ENCODE measurements around the gene PTPRE. TPM values are rescaled to one million over a fixed set of nuclear protein-coding genes. Genes with fewer than 3 reads are reported as not detected.
A peak's percentile ranks its signal among the peaks of the same experiment; 100 is the strongest.
"Not testable (repeated sequence)": the region's sequence is repeated elsewhere in the genome, so short reads cannot be mapped to it uniquely, and the experiment has no call there.

The PTPRE gene
- total RNA-seq, 1 experiment from 2014 or later = 2.6 TPM

- no peak for DNase-seq (ENCODE audit: low read depth)
These were observed 166.2 kb downstream of the PTPRE start for GRCh38 chr10:128072941-128073645.

- DNase-seq (ENCODE audit: low read depth) = no peak
These were observed 167.0 kb downstream of the PTPRE start for GRCh38 chr10:128073890-128074289.

- no peak for DNase-seq (ENCODE audit: low read depth)
These were observed 167.7 kb downstream of the PTPRE start for GRCh38 chr10:128074589-128074988.

GRCh38 chr10:128077155-128077875 is 170.4 kb downstream of the PTPRE start:
- no peak for DNase-seq (ENCODE audit: low read depth)

GRCh38 chr10:128078136-128078969 is 171.4 kb downstream of the PTPRE start:
- no peak for DNase-seq (ENCODE audit: low read depth)

GRCh38 chr10:128080231-128080630 is 173.3 kb downstream of the PTPRE start:
- DNase-seq (ENCODE audit: low read depth) = no peak

GRCh38 chr10:128080641-128081040 is 173.7 kb downstream of the PTPRE start:
- DNase-seq (ENCODE audit: low read depth) = no peak

GRCh38 chr10:128081222-128081621 is 174.3 kb downstream of the PTPRE start:
- DNase-seq (ENCODE audit: low read depth) = no peak

GRCh38 chr10:128081720-128082119 is 174.8 kb downstream of the PTPRE start:
- DNase-seq (ENCODE audit: low read depth) = no peak

- no peak for DNase-seq (ENCODE audit: low read depth)
These were observed 176.4 kb downstream of the PTPRE start for GRCh38 chr10:128083191-128083895.

GRCh38 chr10:128084364-128084763 is 177.5 kb downstream of the PTPRE start:
- no peak for DNase-seq (ENCODE audit: low read depth)

GRCh38 chr10:128084991-128085390 is 178.1 kb downstream of the PTPRE start:
- DNase-seq (ENCODE audit: low read depth) = no peak

- DNase-seq (ENCODE audit: low read depth) = no peak
These were observed 179.3 kb downstream of the PTPRE start for GRCh38 chr10:128086003-128086863.

GRCh38 chr10:128087146-128087883 is 180.4 kb downstream of the PTPRE start:
- DNase-seq (ENCODE audit: low read depth) = no peak

- no peak for DNase-seq (ENCODE audit: low read depth)
These were observed 181.2 kb downstream of the PTPRE start for GRCh38 chr10:128087884-128088709.

- peak; percentile 25 for DNase-seq (ENCODE audit: low read depth)
These were observed 184.8 kb downstream of the PTPRE start for GRCh38 chr10:128091636-128092210.

- no peak for DNase-seq (ENCODE audit: low read depth)
These were observed 185.6 kb downstream of the PTPRE start for GRCh38 chr10:128092454-128092853.

- DNase-seq (ENCODE audit: low read depth) = not testable (repeated sequence)
These were observed 187.7 kb downstream of the PTPRE start for GRCh38 chr10:128094596-128094995.
